ENCODE measurements around the gene FAT4.

GRCh38 chr4:125353131-125353530 lies 38.4 kb downstream of the FAT4 start:
- TF ChIP-seq CTCF (IDR thresholded peaks at IDR 0.05) (no peak), ZFX (IDR thresholded peaks at IDR 0.05; ENCODE audit: borderline replicate concordance) (no peak)
